Measurements from ENCODE around the gene CHD2. TPM values are rescaled to one million over a fixed set of nuclear protein-coding genes. Genes with fewer than 3 reads are reported as not detected.
"Not testable (repeated sequence)": the region's sequence is repeated elsewhere in the genome, so short reads cannot be mapped to it uniquely, and the experiment has no call there.

The CHD2 gene
- total RNA-seq, 1 experiment from 2014 or later = 26.3 TPM

- DNase-seq (ENCODE audit: low read depth) = peak; percentile 68
Observed at GRCh38 chr15:93048759-93049161, 148.6 kb downstream of the CHD2 start.

- DNase-seq (ENCODE audit: low read depth) = no peak
Observed at GRCh38 chr15:93049233-93049632, 149.1 kb downstream of the CHD2 start.

DNA sequence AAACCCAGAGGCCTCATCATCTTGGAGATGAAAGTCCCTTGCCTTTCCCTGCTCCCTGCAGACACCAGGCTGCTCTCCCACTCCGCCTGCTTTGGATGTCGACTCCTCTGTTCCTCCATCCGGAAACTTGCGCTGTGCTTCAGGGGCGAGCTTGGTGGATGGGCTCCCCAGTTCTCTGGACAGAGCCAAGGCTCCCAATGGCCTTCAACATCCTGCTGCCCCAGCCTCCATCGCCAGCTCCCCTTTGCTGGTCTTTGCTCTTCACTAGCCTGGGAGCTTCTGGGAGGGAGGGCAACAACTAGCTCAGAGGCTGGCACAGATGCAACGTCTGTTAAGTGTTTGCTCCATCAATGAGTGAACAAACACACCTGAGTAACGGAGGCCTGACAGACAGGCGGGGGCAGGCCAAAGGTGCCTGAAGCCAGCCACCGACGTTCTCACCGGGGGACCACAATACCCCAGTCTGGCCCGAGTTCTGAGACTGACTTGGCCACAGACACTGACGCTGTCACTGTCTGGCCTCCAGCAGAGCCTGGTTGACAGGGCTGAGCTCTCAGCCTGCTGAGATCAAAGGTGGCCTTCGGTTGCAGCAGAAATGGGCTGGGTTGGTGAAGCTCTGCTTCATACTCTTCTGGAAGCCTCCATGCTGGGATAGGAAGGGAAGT, 149.9 kb downstream of the CHD2 start:
- DNase-seq (ENCODE audit: low read depth) = no peak

DNA sequence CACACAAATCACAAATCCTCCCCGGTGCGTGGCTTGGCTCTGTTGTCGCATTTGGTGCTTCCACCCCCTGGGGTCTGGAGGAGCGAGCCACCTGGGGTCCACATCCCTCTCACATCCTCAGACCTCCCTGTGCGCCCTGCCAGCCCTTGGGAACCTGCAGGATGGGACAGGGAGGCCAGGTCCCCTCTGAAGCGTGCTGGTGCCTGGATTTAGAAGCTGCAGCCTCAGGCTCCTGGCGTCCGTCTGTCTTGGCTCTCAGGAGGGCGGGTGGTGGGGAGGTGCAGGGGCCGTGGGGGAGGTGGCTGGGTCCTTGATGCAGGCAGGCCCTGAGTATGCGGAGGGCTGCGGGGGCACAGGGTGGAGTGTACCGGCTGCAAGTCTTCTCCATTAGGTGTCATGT, 150.5 kb downstream of the CHD2 start:
- DNase-seq (ENCODE audit: low read depth) = no peak

DNA sequence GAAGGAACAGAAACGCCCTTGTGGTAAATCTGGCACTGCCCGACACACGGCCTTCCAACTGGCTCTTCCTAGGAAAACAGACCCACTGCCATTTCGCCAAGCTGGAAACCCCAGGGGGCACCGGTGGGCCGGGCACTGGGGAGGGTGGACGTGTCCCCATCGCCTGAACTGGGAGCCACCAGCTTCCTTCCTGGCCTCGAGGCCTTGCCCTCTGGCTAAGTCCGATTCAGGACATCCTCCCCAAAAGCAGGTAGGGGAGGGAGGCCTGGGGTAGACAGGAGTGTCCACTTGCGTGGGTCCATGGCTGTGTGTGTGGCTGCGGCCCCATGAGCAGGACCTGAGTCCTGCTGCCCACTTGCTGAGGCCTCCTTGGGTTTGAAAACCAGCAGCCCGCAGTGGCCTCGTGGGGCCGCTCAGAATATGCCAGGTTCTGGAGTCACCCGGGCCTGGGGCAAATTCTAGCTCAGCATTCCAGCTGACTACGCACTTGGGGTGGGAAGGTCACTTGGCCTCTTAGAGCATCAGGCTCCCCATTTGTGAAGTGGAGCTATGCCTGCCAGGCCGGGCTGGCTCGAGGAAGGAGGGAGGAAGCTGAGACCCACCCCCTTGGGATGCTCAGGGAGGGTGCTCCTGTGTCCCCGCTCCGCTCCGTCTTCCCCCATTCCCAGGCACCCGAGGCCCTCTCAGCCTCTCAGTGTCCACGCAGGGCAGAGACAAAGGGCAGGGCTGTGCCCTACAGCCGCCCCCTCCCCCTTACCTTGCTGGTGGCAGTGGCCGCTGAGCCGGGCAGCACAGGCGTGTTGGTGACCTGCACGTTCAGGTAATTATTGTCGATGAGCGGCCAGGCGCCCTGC, 151.3 kb downstream of the CHD2 start:
- no peak for DNase-seq (ENCODE audit: low read depth)

DNA sequence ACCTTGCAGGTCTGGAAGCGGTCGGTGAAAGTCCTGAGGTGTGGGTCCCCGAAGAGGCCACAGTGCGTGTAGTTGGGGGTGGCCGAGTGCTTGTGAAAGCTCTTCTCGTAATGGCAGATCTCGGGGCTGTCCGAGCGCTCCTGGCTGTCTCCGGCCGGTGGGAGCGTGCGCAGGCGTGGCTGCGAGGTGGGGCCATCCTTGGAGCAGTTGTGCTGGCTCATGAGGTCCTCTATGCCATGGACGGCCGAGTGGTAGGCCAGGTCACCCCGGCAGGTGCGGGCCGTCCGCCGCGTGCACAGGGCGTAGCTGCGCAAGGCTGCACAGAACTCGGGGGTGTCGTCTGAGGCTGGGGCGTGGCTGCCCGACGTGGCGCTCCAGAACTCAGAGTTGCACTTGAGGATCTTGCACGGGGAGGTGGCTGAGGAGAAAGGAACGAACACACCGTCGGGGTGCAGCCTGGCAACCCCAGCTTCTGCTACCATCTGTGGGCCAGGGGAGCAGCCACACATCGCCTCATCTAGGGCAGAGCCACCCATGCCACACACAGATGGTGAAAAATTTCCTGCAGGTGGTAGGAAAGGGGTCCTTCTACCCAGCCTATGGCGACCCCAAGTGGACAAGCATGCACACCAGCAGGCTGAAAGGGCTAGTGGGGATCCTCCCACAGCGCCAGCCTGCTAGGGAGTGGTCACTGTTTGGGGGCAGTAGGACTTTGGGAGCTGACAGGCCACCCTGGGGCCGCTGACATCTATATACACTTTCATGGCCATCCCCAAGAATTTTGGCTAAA, 152.2 kb downstream of the CHD2 start:
- no peak for DNase-seq (ENCODE audit: low read depth)

DNA sequence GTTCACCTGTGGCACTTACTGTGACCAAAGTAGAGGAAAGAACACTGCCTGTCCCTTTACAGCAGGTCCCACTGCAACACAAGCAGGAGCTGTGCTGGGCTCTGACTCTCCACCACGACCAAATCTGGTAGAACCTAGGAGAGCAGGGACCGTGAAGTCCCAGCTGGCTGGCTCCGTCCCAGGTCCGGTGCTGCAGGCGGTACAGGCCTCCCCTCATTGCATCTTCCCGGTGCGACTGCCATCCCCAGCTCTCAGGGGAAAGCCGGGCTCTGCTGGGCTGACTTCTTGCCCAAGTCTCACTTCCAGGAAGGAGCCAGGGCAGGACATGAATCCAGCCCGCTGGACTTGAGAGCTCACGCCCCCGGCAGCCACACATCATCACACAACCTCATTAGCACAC, 155.1 kb downstream of the CHD2 start:
- no peak for DNase-seq (ENCODE audit: low read depth)

DNA sequence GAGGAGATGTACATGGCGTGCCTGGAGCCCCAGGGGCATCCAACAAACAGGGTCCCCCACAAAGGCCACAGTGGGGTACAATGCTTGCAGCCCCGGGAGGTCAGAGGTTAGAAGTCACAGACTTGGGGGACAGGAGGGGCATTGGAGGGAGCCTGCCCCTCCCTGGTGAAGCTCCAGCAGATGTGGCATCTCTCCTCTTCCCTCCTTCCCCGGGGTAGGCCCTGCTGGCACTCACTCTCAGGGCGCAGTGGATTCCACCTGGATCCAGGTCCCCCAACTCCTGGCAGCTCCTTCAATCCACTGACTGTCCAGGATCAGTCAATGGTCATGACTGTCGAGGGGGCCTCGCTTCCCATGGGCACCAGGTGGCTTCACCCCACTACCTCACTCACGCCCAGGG, 156.7 kb downstream of the CHD2 start:
- no peak for DNase-seq (ENCODE audit: low read depth)

DNA sequence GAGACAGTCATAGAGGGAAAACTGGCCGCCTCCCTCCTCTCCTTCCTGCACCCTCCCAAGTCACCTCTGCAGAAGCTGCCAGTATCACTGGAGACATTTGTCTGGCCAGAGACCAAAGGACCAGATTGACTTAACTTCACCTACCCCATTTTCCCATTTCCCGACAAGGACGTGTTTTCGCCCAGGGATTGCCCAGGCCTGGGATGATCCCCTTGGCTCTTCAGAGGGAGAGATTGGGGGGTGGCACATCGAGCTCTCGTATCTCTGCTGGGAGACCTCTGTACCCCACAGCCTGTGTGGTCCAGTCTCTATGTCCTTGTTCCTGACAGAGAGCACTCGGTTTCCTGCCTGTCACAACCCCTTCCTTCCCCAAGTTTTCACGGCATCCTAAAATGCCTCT, 157.5 kb downstream of the CHD2 start:
- no peak for DNase-seq (ENCODE audit: low read depth)

DNA sequence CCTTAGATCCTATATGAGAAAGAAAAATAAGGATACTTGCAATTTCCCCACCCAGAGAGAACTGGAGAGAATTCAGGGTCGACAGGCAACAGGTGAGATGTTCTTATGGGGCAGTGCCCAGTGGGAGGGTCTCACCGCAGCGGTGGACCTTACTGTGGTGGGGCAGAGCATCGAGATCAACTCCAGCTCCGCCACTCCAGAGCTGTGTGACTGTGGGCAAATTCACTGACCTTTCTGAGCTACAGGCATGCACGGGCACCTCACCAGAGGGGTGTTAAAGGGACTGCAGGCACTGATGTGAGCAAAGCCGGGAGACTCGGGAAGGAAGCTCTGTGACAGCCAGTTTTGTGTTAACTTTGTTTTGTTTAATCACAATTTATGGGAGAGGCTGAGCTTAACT, 158.0 kb downstream of the CHD2 start:
- DNase-seq (ENCODE audit: low read depth) = no peak

GRCh38 chr15:93058904-93059427, 158.8 kb downstream of the CHD2 start:
- no peak for DNase-seq (ENCODE audit: low read depth)

- no peak for DNase-seq (ENCODE audit: low read depth)
Observed at GRCh38 chr15:93059442-93059841, 159.3 kb downstream of the CHD2 start.

- DNase-seq (ENCODE audit: low read depth) = no peak
Observed at GRCh38 chr15:93060336-93061248, 160.5 kb downstream of the CHD2 start.

- not testable (repeated sequence) for DNase-seq (ENCODE audit: low read depth)
Observed at GRCh38 chr15:93062628-93063261, 162.6 kb downstream of the CHD2 start.

- DNase-seq (ENCODE audit: low read depth) = no peak
Observed at GRCh38 chr15:93063262-93063671, 163.1 kb downstream of the CHD2 start.

DNA sequence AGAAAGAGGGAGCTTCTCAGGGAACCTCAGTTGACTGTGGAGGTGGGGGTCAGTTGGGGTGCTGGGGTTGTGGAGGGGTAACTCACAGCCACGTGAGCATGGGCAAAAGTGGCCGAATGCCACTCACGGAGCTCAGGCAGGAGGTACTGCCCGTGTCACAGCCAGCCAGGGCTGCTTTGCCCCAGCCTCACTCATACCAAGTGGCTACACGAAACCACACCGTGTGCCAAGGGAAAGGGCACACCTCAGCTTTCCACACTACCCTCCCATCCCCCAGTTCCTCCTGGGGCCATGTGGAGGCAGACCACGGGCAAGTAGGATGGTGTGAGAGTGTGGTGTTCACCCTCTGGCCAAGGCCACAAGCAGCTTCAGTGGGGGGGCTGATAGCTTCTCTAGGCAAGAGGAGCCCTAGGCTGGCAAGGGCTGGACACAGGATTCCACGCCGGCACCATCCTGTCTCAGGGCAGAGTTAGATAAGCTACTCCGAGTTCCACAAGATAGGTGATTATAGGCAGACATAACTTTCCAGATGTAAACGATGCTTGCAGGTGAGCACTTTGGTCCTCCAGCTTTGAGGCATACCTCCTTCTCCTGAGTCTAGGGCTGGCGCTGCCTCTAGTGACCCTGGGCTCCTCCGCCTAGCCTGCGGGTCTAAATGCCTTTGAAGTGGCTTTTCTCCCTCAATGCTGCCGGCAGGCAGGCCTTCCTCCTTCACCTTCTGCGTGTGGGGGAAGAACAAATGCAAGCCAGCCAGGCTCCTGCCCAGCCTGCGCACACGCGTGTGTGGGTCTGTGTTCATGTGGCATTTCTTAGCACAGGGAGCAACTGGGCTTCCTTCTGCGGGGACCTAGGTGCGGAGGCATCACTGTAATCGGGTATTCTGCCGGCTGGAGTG, 163.9 kb downstream of the CHD2 start:
- no peak for DNase-seq (ENCODE audit: low read depth)

DNA sequence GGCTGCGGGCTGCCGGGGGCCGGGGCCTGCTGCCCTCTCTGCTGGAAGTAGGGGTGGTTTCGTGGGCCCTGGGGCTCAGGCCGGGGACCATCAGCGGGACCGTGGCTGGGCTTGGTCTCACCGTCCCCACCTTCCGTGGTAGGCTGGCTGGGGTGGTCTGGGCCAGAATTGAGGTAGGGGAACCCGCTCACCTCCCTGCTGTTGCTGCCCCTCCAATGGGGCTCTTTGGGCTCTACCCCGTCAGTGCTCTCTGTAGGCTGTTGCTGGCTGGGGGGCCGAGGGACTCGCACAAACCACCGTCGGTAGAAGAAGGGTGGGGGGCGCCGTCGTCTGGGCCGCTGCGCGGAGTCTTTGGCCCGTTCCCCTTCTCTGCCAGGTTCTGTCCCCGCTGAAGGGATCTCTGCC, 165.5 kb downstream of the CHD2 start:
- DNase-seq (ENCODE audit: low read depth) = no peak

GRCh38 chr15:93066224-93066681, 166.1 kb downstream of the CHD2 start:
- no peak for DNase-seq (ENCODE audit: low read depth)

GRCh38 chr15:93066834-93067648, 166.9 kb downstream of the CHD2 start:
- no peak for DNase-seq (ENCODE audit: low read depth)

All from Daoy (cell line).